Stimulated activated CD4-positive, alpha-beta T cell treated with anti-CD3 and anti-CD28 coated beads, TNF-alpha, amount 100 ng/mL, for 24 hours (primary cell): ENCODE results near the gene CCDC137.

Source experiments
- DNase-seq, 3 experiments: peaks; one replicate each; pipeline ENCODE4 v3.0.0-alpha.2; 2020; ENCODE audit warnings: low read depth in 3 of 3

Gene CCDC137

GRCh38 chr17:81715872-81716673 is 49.5 kb downstream of the CCDC137 start:
- DNase-seq = no peak

- DNase-seq = no peak
These were observed 50.1 kb downstream of the CCDC137 start for GRCh38 chr17:81716674-81716996.

GRCh38 chr17:81717049-81717765 is 50.7 kb downstream of the CCDC137 start:
- no peak for DNase-seq

- no peak for DNase-seq
These were observed 51.2 kb downstream of the CCDC137 start for GRCh38 chr17:81717766-81718089.

- DNase-seq = no peak
These were observed 53.1 kb downstream of the CCDC137 start for GRCh38 chr17:81719410-81720266.

- no peak for DNase-seq
These were observed 53.9 kb downstream of the CCDC137 start for GRCh38 chr17:81720267-81721071.

- DNase-seq = no peak
These were observed 55.9 kb downstream of the CCDC137 start for GRCh38 chr17:81722184-81723120.
